Smooth muscle cell (in vitro differentiated cells): ENCODE data around the gene MLANA. TPM values are rescaled to one million over a fixed set of nuclear protein-coding genes. Genes with fewer than 3 reads are reported as not detected.

Experiments
- DNase-seq: peaks from one replicate; lab custom pipeline; 2025; ENCODE audit not compliant: unreplicated experiment; lab: John Stamatoyannopoulos, UW
- H2AFZ ChIP-seq: fragments of 200-600 bp; sonication (generic); 2 replicates; pipeline ENCODE4 v1.6.0; 2016; ENCODE audit warnings: antibody characterized with exemption, low read depth, mild to moderate bottlenecking
- H3F3A ChIP-seq: fragments of 200-600 bp; sonication (generic); 2 replicates; pipeline ENCODE4 v1.6.0; 2017; ENCODE audit warnings: antibody characterized with exemption, low read depth
- H3K27ac ChIP-seq: fragments of 200-600 bp; sonication (generic); 2 replicates; pipeline ENCODE4 v1.5.1; 2016; ENCODE audit warnings: low read depth, mild to moderate bottlenecking
- H3K27me3 ChIP-seq: fragments of 200-600 bp; sonication (generic); 2 replicates; pipeline ENCODE4 v1.6.1; 2016; ENCODE audit warnings: low read depth, mild to moderate bottlenecking
- H3K36me3 ChIP-seq: fragments of 200-600 bp; sonication (generic); 2 replicates; pipeline ENCODE4 v1.5.1; 2016; ENCODE audit warnings: low read depth
- H3K4me1 ChIP-seq: fragments of 200-600 bp; sonication (generic); 2 replicates; pipeline ENCODE4 v1.5.1; 2016; ENCODE audit warnings: low read depth
- H3K4me2 ChIP-seq: fragments of 200-600 bp; sonication (generic); 2 replicates; pipeline ENCODE4 v1.6.0; 2016; ENCODE audit warnings: mild to moderate bottlenecking
- H3K4me3 ChIP-seq: fragments of 200-600 bp; sonication (generic); 2 replicates; pipeline ENCODE4 v1.5.1; 2016; ENCODE audit warnings: mild to moderate bottlenecking
- H3K79me2 ChIP-seq: fragments of 200-600 bp; sonication (generic); 2 replicates; pipeline ENCODE4 v1.6.0; 2016; ENCODE audit warnings: low read depth, mild to moderate bottlenecking
- H3K9ac ChIP-seq: fragments of 200-600 bp; sonication (generic); 2 replicates; pipeline ENCODE4 v1.6.0; 2016; ENCODE audit warnings: low read depth
- H3K9me3 ChIP-seq: fragments of 200-600 bp; sonication (generic); replicated peaks from 2 replicates; pipeline ENCODE4 v1.5.1; 2016; ENCODE audit warnings: low read depth
- H4K20me1 ChIP-seq: fragments of 200-600 bp; sonication (generic); 2 replicates; pipeline ENCODE4 v1.6.0; 2016; ENCODE audit warnings: low read depth
- CTCF ChIP-seq: fragments of 200-600 bp; sonication (generic); IDR thresholded peaks from 2 replicates; pipeline ENCODE4 v1.5.1; 2017; ENCODE audit warnings: borderline replicate concordance, mild to moderate bottlenecking, antibody characterized with exemption; ENCODE audit not compliant: insufficient read depth, poor library complexity, severe bottlenecking
- WGBS: methylation state at CpG from one replicate; pipeline ENCODE4 v1.1.7; 2016; ENCODE audit warnings: low lambda C conversion rate; 5-methylcytosine and 5-hydroxymethylcytosine counted together
- polyA plus RNA-seq: library from polyadenylated mRNA; unstranded; fragments of >200 nt; fragmentation: Nextera tagmentation; extraction: Ambion mirVana; gene quantifications from 2 replicates; pipeline ENCODE4 v1.2.1, GENCODE V29; 2016
- total RNA-seq: library from RNA; depleted of rRNA; stranded (reverse); fragments of >200 nt; gene quantifications from 2 replicates; pipeline ENCODE4 v1.2.3, GENCODE V29; 2014

MLANA gene
- total and polyA plus RNA-seq, 2 experiments from 2014 or later, result not detected

DNA sequence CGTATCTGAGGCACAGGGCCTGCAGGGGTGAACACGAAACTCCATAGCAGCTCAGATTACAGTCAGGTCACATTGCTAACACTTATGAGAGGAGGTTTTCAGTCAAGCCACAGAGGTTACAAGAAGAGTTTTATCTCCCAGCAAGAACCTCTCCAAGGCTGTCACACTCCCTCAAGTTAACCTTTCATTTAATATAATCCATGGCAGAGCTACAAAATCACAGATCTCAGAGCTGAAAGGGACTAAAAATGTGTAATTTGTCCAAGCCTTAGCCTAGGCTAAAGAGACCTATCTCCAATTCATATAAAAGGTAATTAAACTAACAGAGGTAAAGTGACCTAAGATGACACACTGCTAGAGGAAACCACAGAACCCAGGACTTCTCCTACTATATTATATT lies 57.2 kb downstream of the MLANA start:
- no peaks in the 10 kb centered on the region for H3K9me3 ChIP-seq
- TF ChIP-seq CTCF, result no peak
- no peaks in the 10 kb centered on the region for H3K27me3 ChIP-seq
- no peaks in the 10 kb centered on the region for H3K36me3 ChIP-seq
- H3K4me1 ChIP-seq, result peaks cover 15% of the 10 kb centered on the region
- DNase-seq, result no peak
- no peak overlapping the region for H3K4me2 ChIP-seq
- H2AFZ ChIP-seq, result no peak overlapping the region
- WGBS, result 40% methylated on average over 2 of the region's 2 CpGs
- H4K20me1 ChIP-seq, result no peaks in the 10 kb centered on the region
- H3K79me2 ChIP-seq, result no peaks in the 10 kb centered on the region
- no peak overlapping the region for H3K9ac ChIP-seq
- no peak overlapping the region for H3K4me3 ChIP-seq
- H3K27ac ChIP-seq, result no peak overlapping the region
- H3F3A ChIP-seq, result no peaks in the 10 kb centered on the region

GRCh38 chr9:5949103-5949699 lies 58.5 kb downstream of the MLANA start:
- DNase-seq, result no peak
- no peaks in the 10 kb centered on the region for H3K27me3 ChIP-seq
- H3K9ac ChIP-seq, result no peak overlapping the region
- H3F3A ChIP-seq, result no peaks in the 10 kb centered on the region
- H3K27ac ChIP-seq, result no peak overlapping the region
- H4K20me1 ChIP-seq, result peaks cover 4% of the 10 kb centered on the region
- TF ChIP-seq CTCF, result no peak
- WGBS, result 29% methylated on average over 5 of the region's 5 CpGs
- H2AFZ ChIP-seq, result no peak overlapping the region
- H3K9me3 ChIP-seq, result no peaks in the 10 kb centered on the region
- peak overlapping the region; percentile 9 for H3K4me2 ChIP-seq
- peaks cover 15% of the 10 kb centered on the region for H3K4me1 ChIP-seq
- no peaks in the 10 kb centered on the region for H3K79me2 ChIP-seq
- H3K36me3 ChIP-seq, result no peaks in the 10 kb centered on the region
- H3K4me3 ChIP-seq, result peak overlapping the region; percentile 4

DNA sequence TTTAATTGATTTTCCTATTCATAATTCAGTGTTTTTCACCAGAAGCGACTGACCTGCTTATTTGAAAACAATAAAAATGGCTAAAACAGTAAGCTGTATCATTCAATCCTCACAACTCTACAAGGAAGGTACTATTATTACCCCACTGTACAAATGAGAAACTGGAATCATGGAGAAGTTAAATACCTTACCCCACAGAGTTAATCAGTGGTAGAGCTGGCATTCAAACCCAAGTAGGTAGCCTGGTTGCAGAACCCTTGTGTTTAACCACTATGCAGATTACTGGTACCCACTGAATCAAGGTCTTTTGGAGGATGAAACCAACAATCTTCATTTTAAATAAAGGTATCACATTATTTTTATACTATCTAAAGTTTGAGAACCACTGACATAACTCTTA lies 59.6 kb downstream of the MLANA start:
- Histone ChIP-seq H3K4me3 (no peak overlapping the region), H2AFZ (no peak overlapping the region), H3K4me1 (peaks cover 15% of the 10 kb centered on the region), H3K36me3 (no peaks in the 10 kb centered on the region), H3K27me3 (no peaks in the 10 kb centered on the region), H4K20me1 (peaks cover 8% of the 10 kb centered on the region), H3K4me2 (no peak overlapping the region), H3K9me3 (no peaks in the 10 kb centered on the region), H3F3A (no peaks in the 10 kb centered on the region), H3K27ac (no peak overlapping the region), H3K9ac (no peak overlapping the region), H3K79me2 (no peaks in the 10 kb centered on the region)
- DNase-seq, result no peak
- 96% methylated on average over 1 of the region's 1 CpG for WGBS
- TF ChIP-seq CTCF, result no peak

DNA sequence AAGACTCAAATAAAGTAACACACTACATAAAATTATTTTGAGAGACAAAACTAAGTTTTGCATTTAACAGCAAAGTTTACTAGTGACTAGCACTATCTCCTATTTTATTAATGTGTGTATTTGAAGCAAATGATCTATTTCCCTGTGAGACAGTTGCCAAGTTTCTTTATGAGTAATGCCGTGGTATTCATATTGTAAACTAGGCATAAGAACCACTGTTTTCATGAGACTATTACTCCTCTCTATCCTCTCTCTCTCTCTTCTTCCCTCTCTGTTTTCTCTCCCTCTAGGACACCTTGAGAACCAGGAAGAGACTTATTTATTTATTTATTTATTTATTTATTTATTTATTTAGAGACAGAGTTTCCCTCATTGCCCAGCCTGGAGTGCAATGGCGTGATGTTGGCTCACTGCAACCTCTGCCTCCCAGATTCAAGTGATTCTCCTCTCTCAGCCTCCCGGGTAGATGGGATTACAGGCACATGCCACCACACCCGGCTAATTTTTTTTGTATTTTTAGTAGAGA lies 61.1 kb downstream of the MLANA start:
- no peak overlapping the region for H3K4me2 ChIP-seq
- peaks cover 14% of the 10 kb centered on the region for H4K20me1 ChIP-seq
- H3K79me2 ChIP-seq, result no peaks in the 10 kb centered on the region
- no peaks in the 10 kb centered on the region for H3K27me3 ChIP-seq
- H3F3A ChIP-seq, result no peaks in the 10 kb centered on the region
- no peaks in the 10 kb centered on the region for H3K36me3 ChIP-seq
- no peak for DNase-seq
- no peak overlapping the region for H3K4me3 ChIP-seq
- no peak overlapping the region for H3K9ac ChIP-seq
- no peak overlapping the region for H2AFZ ChIP-seq
- H3K27ac ChIP-seq, result no peak overlapping the region
- peaks cover 15% of the 10 kb centered on the region for H3K4me1 ChIP-seq
- TF ChIP-seq CTCF, result no peak
- H3K9me3 ChIP-seq, result no peaks in the 10 kb centered on the region
- 97% methylated on average over 4 of the region's 4 CpGs for WGBS
